Measurements from ENCODE around the gene RAB11A.

The RAB11A gene

DNA sequence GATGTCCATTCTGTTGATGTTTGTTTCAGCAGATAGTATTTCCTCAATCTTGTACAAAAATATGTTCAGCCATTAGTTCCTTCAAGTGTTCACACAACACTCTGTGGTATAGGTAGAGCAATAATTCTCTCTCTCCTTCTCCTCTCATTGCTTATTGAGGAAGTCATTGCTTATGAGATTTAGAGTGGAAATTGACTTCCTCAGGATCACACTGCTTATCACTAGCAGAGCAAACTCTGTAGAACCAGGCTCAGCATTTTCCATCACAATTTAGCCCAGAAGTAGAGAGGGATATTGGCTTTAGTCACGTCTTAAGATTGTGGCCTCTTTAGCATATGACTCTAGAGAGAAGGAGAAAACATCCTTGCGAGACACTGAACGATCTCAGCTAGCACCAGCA, 31.2 kb downstream of the RAB11A start:
- H2BK120ac ChIP-seq (ENCODE audit: low read depth, low read length): no peak overlapping the region
- H3K4me2 ChIP-seq (ENCODE audit: low read length, poor library complexity, severe bottlenecking): no peak overlapping the region
- H2BK15ac ChIP-seq (ENCODE audit: low read depth, poor library complexity, severe bottlenecking): no peak overlapping the region
- 100% methylated on average over 3 of the region's 3 CpGs for WGBS
- H2AK5ac ChIP-seq (ENCODE audit: low read length, severe bottlenecking): no peak overlapping the region
- H2AFZ ChIP-seq (ENCODE audit: low read depth, low read length): no peak overlapping the region
- no peak overlapping the region for H2BK12ac ChIP-seq (ENCODE audit: low read length in 2 of 2)
- no peak overlapping the region for H3K18ac ChIP-seq (ENCODE audit: low read depth in 1 of 2, low read length in 2 of 2)
- H3K4me3 ChIP-seq (ENCODE audit: insufficient read depth in 1 of 2, low read depth in 1 of 2, low read length in 2 of 2): no peak overlapping the region
- H4K91ac ChIP-seq (ENCODE audit: low read length): no peak overlapping the region
- H3K9me3 ChIP-seq (ENCODE audit: control insufficient read depth, low read length): no peaks in the 10 kb centered on the region
- DNase-seq: no peak
- no peak overlapping the region for H3K27ac ChIP-seq (ENCODE audit: low read length, poor library complexity, severe bottlenecking)
- peaks cover 35% of the 10 kb centered on the region for H3K79me1 ChIP-seq (replicated peaks; ENCODE audit: low read length, poor library complexity, severe bottlenecking)
- no peak overlapping the region for H3K14ac ChIP-seq (ENCODE audit: low read length in 2 of 2)
- H3K9ac ChIP-seq (ENCODE audit: low read length): no peak overlapping the region
- no peak overlapping the region for H2BK5ac ChIP-seq (ENCODE audit: low read depth, low read length, poor library complexity, severe bottlenecking)
- no peak overlapping the region for H3K23ac ChIP-seq (ENCODE audit: low read length in 2 of 2)
- peaks cover 10% of the 10 kb centered on the region for H3K4me1 ChIP-seq (ENCODE audit: control insufficient read depth, insufficient read depth, low read depth, low read length)
- no peak overlapping the region for H3K4ac ChIP-seq (ENCODE audit: low read depth in 1 of 2, low read length in 2 of 2)
- H3K36me3 ChIP-seq (ENCODE audit: control insufficient read depth in 1 of 2, insufficient read depth in 2 of 2, low read depth in 1 of 2, low read length in 2 of 2): peaks cover 13 to 95% of the 10 kb centered on the region in 2 experiments
- no peak overlapping the region for H4K8ac ChIP-seq (ENCODE audit: low read length)
- no peaks in the 10 kb centered on the region for H3K27me3 ChIP-seq (ENCODE audit: control insufficient read depth in 1 of 2, insufficient read depth in 1 of 2, low read length in 2 of 2)

GRCh38 chr15:65901336-65901735, 32.0 kb downstream of the RAB11A start:
- WGBS: no CpG with 5 or more reads among the region's 2 CpGs
- no peaks in the 10 kb centered on the region for H3K9me3 ChIP-seq (ENCODE audit: control insufficient read depth, low read length)
- peaks cover 17 to 96% of the 10 kb centered on the region in 2 experiments for H3K36me3 ChIP-seq (ENCODE audit: control insufficient read depth in 1 of 2, insufficient read depth in 2 of 2, low read depth in 1 of 2, low read length in 2 of 2)
- no peak overlapping the region for H3K9ac ChIP-seq (ENCODE audit: low read length)
- H2BK15ac ChIP-seq (ENCODE audit: low read depth, poor library complexity, severe bottlenecking): no peak overlapping the region
- no peak overlapping the region for H3K4ac ChIP-seq (ENCODE audit: low read depth in 1 of 2, low read length in 2 of 2)
- DNase-seq: no peak
- H3K18ac ChIP-seq (ENCODE audit: low read depth in 1 of 2, low read length in 2 of 2): no peak overlapping the region
- H2BK12ac ChIP-seq (ENCODE audit: low read length in 2 of 2): no peak overlapping the region
- H3K14ac ChIP-seq (ENCODE audit: low read length in 2 of 2): no peak overlapping the region
- no peak overlapping the region for H2BK120ac ChIP-seq (ENCODE audit: low read depth, low read length)
- no peak overlapping the region for H4K91ac ChIP-seq (ENCODE audit: low read length)
- H4K8ac ChIP-seq (ENCODE audit: low read length): no peak overlapping the region
- H3K23ac ChIP-seq (ENCODE audit: low read length in 2 of 2): no peak overlapping the region
- H2AK5ac ChIP-seq (ENCODE audit: low read length, severe bottlenecking): no peak overlapping the region
- H3K4me1 ChIP-seq (ENCODE audit: control insufficient read depth, insufficient read depth, low read depth, low read length): peaks cover 10% of the 10 kb centered on the region
- no peak overlapping the region for H3K4me3 ChIP-seq (ENCODE audit: insufficient read depth in 1 of 2, low read depth in 1 of 2, low read length in 2 of 2)
- no peak overlapping the region for H3K27ac ChIP-seq (ENCODE audit: low read length, poor library complexity, severe bottlenecking)
- H3K4me2 ChIP-seq (ENCODE audit: low read length, poor library complexity, severe bottlenecking): no peak overlapping the region
- H2BK5ac ChIP-seq (ENCODE audit: low read depth, low read length, poor library complexity, severe bottlenecking): no peak overlapping the region
- no peaks in the 10 kb centered on the region for H3K27me3 ChIP-seq (ENCODE audit: control insufficient read depth in 1 of 2, insufficient read depth in 1 of 2, low read length in 2 of 2)
- H2AFZ ChIP-seq (ENCODE audit: low read depth, low read length): no peak overlapping the region
- H3K79me1 ChIP-seq (replicated peaks; ENCODE audit: low read length, poor library complexity, severe bottlenecking): peaks cover 35% of the 10 kb centered on the region

DNA sequence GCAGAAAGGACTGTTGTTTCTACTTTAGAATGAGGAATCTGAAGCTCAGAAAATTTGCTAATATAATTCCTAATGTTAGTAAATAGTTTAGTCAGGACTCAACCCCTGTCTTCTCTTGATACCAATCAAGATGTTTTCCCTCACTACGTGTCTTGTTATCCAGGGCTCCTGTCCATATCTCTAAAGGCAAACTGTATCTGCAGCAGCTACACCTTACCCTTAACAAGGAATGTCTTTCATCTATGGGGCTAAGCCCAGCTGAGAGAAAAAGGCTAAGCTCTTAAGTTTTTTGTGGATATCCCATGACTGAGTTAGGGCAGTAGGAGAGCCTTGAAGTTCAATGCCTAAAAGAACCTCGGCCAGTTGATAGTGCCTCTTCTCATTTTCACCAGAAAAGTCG, 32.5 kb downstream of the RAB11A start:
- Histone ChIP-seq H4K8ac (ENCODE audit: low read length) (no peak overlapping the region), H3K23ac (ENCODE audit: low read length in 2 of 2) (no peak overlapping the region), H3K18ac (ENCODE audit: low read depth in 1 of 2, low read length in 2 of 2) (no peak overlapping the region), H2BK15ac (ENCODE audit: low read depth, poor library complexity, severe bottlenecking) (no peak overlapping the region), H3K4me3 (ENCODE audit: insufficient read depth in 1 of 2, low read depth in 1 of 2, low read length in 2 of 2) (no peak overlapping the region), H3K27me3 (ENCODE audit: control insufficient read depth in 1 of 2, insufficient read depth in 1 of 2, low read length in 2 of 2) (no peaks in the 10 kb centered on the region), H3K9me3 (ENCODE audit: control insufficient read depth, low read length) (no peaks in the 10 kb centered on the region), H3K4me2 (ENCODE audit: low read length, poor library complexity, severe bottlenecking) (no peak overlapping the region), H3K4ac (ENCODE audit: low read depth in 1 of 2, low read length in 2 of 2) (no peak overlapping the region), H3K4me1 (ENCODE audit: control insufficient read depth, insufficient read depth, low read depth, low read length) (peaks cover 10% of the 10 kb centered on the region), H3K14ac (ENCODE audit: low read length in 2 of 2) (no peak overlapping the region), H2AFZ (ENCODE audit: low read depth, low read length) (no peak overlapping the region), H3K79me1 (replicated peaks; ENCODE audit: low read length, poor library complexity, severe bottlenecking) (peaks cover 34% of the 10 kb centered on the region), H3K36me3 (ENCODE audit: control insufficient read depth in 1 of 2, insufficient read depth in 2 of 2, low read depth in 1 of 2, low read length in 2 of 2) (peaks cover 17 to 96% of the 10 kb centered on the region in 2 experiments), H2BK120ac (ENCODE audit: low read depth, low read length) (no peak overlapping the region), H3K9ac (ENCODE audit: low read length) (no peak overlapping the region), H4K91ac (ENCODE audit: low read length) (no peak overlapping the region), H2BK5ac (ENCODE audit: low read depth, low read length, poor library complexity, severe bottlenecking) (no peak overlapping the region), H2AK5ac (ENCODE audit: low read length, severe bottlenecking) (no peak overlapping the region), H3K27ac (ENCODE audit: low read length, poor library complexity, severe bottlenecking) (no peak overlapping the region), H2BK12ac (ENCODE audit: low read length in 2 of 2) (no peak overlapping the region)
- DNase-seq: no peak
- 96% methylated on average over 3 of the region's 3 CpGs for WGBS

- no peak overlapping the region for H2AFZ ChIP-seq (ENCODE audit: low read depth, low read length)
These were observed 33.1 kb downstream of the RAB11A start for GRCh38 chr15:65902373-65902772.

More at GRCh38 chr15:65902373-65902772, 33.1 kb downstream of the RAB11A start:
- Histone ChIP-seq H4K91ac (ENCODE audit: low read length) (no peak overlapping the region), H3K4ac (ENCODE audit: low read depth in 1 of 2, low read length in 2 of 2) (no peak overlapping the region), H3K4me1 (ENCODE audit: control insufficient read depth, insufficient read depth, low read depth, low read length) (peaks cover 10% of the 10 kb centered on the region), H2BK120ac (ENCODE audit: low read depth, low read length) (no peak overlapping the region), H3K23ac (ENCODE audit: low read length in 2 of 2) (no peak overlapping the region), H3K27me3 (ENCODE audit: control insufficient read depth in 1 of 2, insufficient read depth in 1 of 2, low read length in 2 of 2) (no peaks in the 10 kb centered on the region), H3K18ac (ENCODE audit: low read depth in 1 of 2, low read length in 2 of 2) (no peak overlapping the region), H3K14ac (ENCODE audit: low read length in 2 of 2) (no peak overlapping the region), H3K9ac (ENCODE audit: low read length) (no peak overlapping the region), H3K79me1 (replicated peaks; ENCODE audit: low read length, poor library complexity, severe bottlenecking) (peaks cover 33% of the 10 kb centered on the region), H2BK15ac (ENCODE audit: low read depth, poor library complexity, severe bottlenecking) (no peak overlapping the region), H3K4me2 (ENCODE audit: low read length, poor library complexity, severe bottlenecking) (no peak overlapping the region), H3K27ac (ENCODE audit: low read length, poor library complexity, severe bottlenecking) (peak overlapping the region; percentile 32), H3K9me3 (ENCODE audit: control insufficient read depth, low read length) (no peaks in the 10 kb centered on the region), H4K8ac (ENCODE audit: low read length) (no peak overlapping the region), H2BK5ac (ENCODE audit: low read depth, low read length, poor library complexity, severe bottlenecking) (no peak overlapping the region), H3K36me3 (ENCODE audit: control insufficient read depth in 1 of 2, insufficient read depth in 2 of 2, low read depth in 1 of 2, low read length in 2 of 2) (peaks cover 19 to 94% of the 10 kb centered on the region in 2 experiments), H3K4me3 (ENCODE audit: insufficient read depth in 1 of 2, low read depth in 1 of 2, low read length in 2 of 2) (no peak overlapping the region), H2AK5ac (ENCODE audit: low read length, severe bottlenecking) (no peak overlapping the region), H2BK12ac (ENCODE audit: low read length in 2 of 2) (no peak overlapping the region)
- 80% methylated on average over 1 of the region's 1 CpG for WGBS
- DNase-seq: peak; percentile 12

All from mesenchymal stem cell (in vitro differentiated cells and primary cell).